GM12878 (cell line): Measurements from ENCODE around the gene HPSE2. TPM values are rescaled to one million over a fixed set of nuclear protein-coding genes. Genes with fewer than 3 reads are reported as not detected.

Experiments
- ATAC-seq: fragments of 200-7000 bp; cut with Tn5 transposase; 3 replicates; pipeline ENCODE4 v1.9.1; 2020; ENCODE audit warnings: mild to moderate bottlenecking, moderate library complexity
- BruUV-seq: library from RNA; stranded (reverse); fragments of 400-500 nt; replicated peaks from 2 replicates; lab custom pipeline; 2021; lab: Mats Ljungman, UMichigan
- CTCF ChIA-PET: fragments of 300-600 bp; sonication (Branson Sonifier 250); formaldehyde crosslinking; extraction: SDS; loops from one replicate; lab custom pipeline; 2021; ENCODE audit warnings: inconsistent platforms; lab: Yijun Ruan, JAX
- POLR2A ChIA-PET: fragments of 350-600 bp; formaldehyde crosslinking; extraction: SDS; loops from one replicate; lab custom pipeline; 2021; ENCODE audit warnings: inconsistent platforms; lab: Charles Lee
- RAD21 ChIA-PET: fragments of 300-600 bp; sonication (Branson Sonifier 250); formaldehyde crosslinking; loops from one replicate; lab custom pipeline; 2023; ENCODE audit warnings: antibody characterized with exemption; ENCODE audit not compliant: unreplicated experiment; lab: Charles Lee
- SMC1A ChIA-PET: fragments of 300-600 bp; sonication (Branson Sonifier 250); formaldehyde crosslinking; loops from one replicate; lab custom pipeline; 2023; ENCODE audit not compliant: unreplicated experiment, uncharacterized antibody; lab: Charles Lee
- DNase-seq: peaks from one replicate; pipeline ENCODE4 v3.0.0-alpha.2; 2011; ENCODE audit warnings: low read depth, low spot score
- FAIRE-seq: peaks from 3 replicates; lab custom pipeline; 2011; peaks lifted over from hg19 to GRCh38; lab: Jason Lieb, UNC
- H2AFZ ChIP-seq: 2 replicates; pipeline ENCODE4 v1.6.0; 2011; ENCODE audit warnings: low read depth, low read length, control low read depth; ENCODE audit not compliant: control insufficient read depth
- H3K27ac ChIP-seq: 2 replicates; pipeline ENCODE4 v1.5.1; 2011; ENCODE audit warnings: control low read depth; ENCODE audit not compliant: control insufficient read depth, insufficient read depth
- H3K27me3 ChIP-seq, 2 experiments: replicated peaks in 1 of 2; 2 replicates each; pipeline versions ENCODE4 v1.6.0 to v1.6.1; 2011; ENCODE audit warnings: low read length in 1 of 2; ENCODE audit not compliant: control insufficient read depth in 2 of 2, insufficient read depth in 2 of 2
- H3K36me3 ChIP-seq, 2 experiments: 2 replicates each; pipeline ENCODE4 v1.5.1; 2011; ENCODE audit warnings: low read length in 1 of 2; ENCODE audit not compliant: control insufficient read depth in 2 of 2, insufficient read depth in 2 of 2
- H3K4me1 ChIP-seq: 2 replicates; pipeline ENCODE4 v1.6.1; 2011; ENCODE audit warnings: mild to moderate bottlenecking, low read length, moderate library complexity, mixed read lengths; ENCODE audit not compliant: control insufficient read depth, insufficient read depth
- H3K4me2 ChIP-seq: 2 replicates; pipeline ENCODE4 v1.6.0; 2011; ENCODE audit warnings: control low read depth; ENCODE audit not compliant: control insufficient read depth, insufficient read depth
- H3K4me3 ChIP-seq: fragments of 200-600 bp; sonication (generic); 2 replicates; pipeline ENCODE4 v1.5.1; 2016
- H3K79me2 ChIP-seq: 2 replicates; pipeline ENCODE4 v1.6.0; 2011; ENCODE audit warnings: low read length; ENCODE audit not compliant: control insufficient read depth, insufficient read depth
- H3K9ac ChIP-seq: 2 replicates; pipeline ENCODE4 v1.8.0; 2011; ENCODE audit warnings: low read length, control low read depth, mixed read lengths; ENCODE audit not compliant: control insufficient read depth, insufficient read depth
- H3K9me3 ChIP-seq: replicated peaks from 3 replicates; pipeline ENCODE4 v1.5.1; 2011; ENCODE audit warnings: mild to moderate bottlenecking, low read length; ENCODE audit not compliant: control insufficient read depth, insufficient read depth
- H4K20me1 ChIP-seq: 2 replicates; pipeline ENCODE4 v1.6.0; 2011; ENCODE audit not compliant: control insufficient read depth, insufficient read depth
- ATF3 ChIP-seq: IDR thresholded peaks from 2 replicates; pipeline ENCODE4 v1.6.1; 2011; ENCODE audit warnings: low read depth, mild to moderate bottlenecking, low read length, moderate library complexity, borderline replicate concordance; ENCODE audit errors: extremely low read depth
- E4F1 ChIP-seq: fragments of 450-650 bp; IDR thresholded peaks from 2 replicates; pipeline ENCODE4 v1.6.1; 2018; ENCODE audit warnings: borderline replicate concordance, mild to moderate bottlenecking; ENCODE audit not compliant: partially characterized antibody
- FOXK2 ChIP-seq: fragments of 450-650 bp; IDR thresholded peaks from 2 replicates; pipeline ENCODE4 v1.6.1; 2017; ENCODE audit warnings: mild to moderate bottlenecking, moderate library complexity
- HSF1 ChIP-seq: fragments of 150-350 bp; IDR thresholded peaks from 2 replicates; pipeline ENCODE4 v1.6.1; 2014; ENCODE audit warnings: mild to moderate bottlenecking, low read depth, low read length
- KDM1A ChIP-seq: fragments of 200-600 bp; sonication (generic); IDR thresholded peaks from 2 replicates; pipeline ENCODE4 v1.6.1; 2016; ENCODE audit warnings: borderline replicate concordance
- NFYB ChIP-seq: IDR thresholded peaks from 2 replicates; pipeline ENCODE4 v1.6.1; 2011; ENCODE audit warnings: low read depth, mild to moderate bottlenecking, low read length, improper control_type of control experiment, moderate library complexity; ENCODE audit not compliant: insufficient read depth
- RCOR1 ChIP-seq: conservative IDR thresholded peaks from 2 replicates; pipeline ENCODE4 v1.6.1; 2012; ENCODE audit warnings: low read depth, low read length, improper control_type of control experiment
- SMARCA5 ChIP-seq: fragments of 450-650 bp; IDR thresholded peaks from 2 replicates; pipeline ENCODE4 v1.6.1; 2017; ENCODE audit warnings: mild to moderate bottlenecking
- TAF1 ChIP-seq: IDR thresholded peaks from 2 replicates; pipeline ENCODE4 v1.6.1; 2011; ENCODE audit warnings: mild to moderate bottlenecking, low read depth, low read length, borderline replicate concordance
- ZBTB40 ChIP-seq: fragments of 450-650 bp; IDR thresholded peaks from 2 replicates; pipeline ENCODE4 v1.6.1; 2016; ENCODE audit warnings: mild to moderate bottlenecking, moderate library complexity, borderline replicate concordance
- ZNF217 ChIP-seq: fragments of 450-650 bp; IDR thresholded peaks from 2 replicates; pipeline ENCODE4 v1.6.1; 2017; ENCODE audit warnings: antibody characterized with exemption, mild to moderate bottlenecking
- ZNF622 ChIP-seq: fragments of 450-650 bp; IDR thresholded peaks from 2 replicates; pipeline ENCODE4 v1.6.1; 2017; ENCODE audit warnings: mild to moderate bottlenecking, inconsistent platforms
- WGBS: methylation state at CpG from one replicate; pipeline ENCODE4 v1.1.6; 2016; ENCODE audit warnings: low lambda C conversion rate; ENCODE audit not compliant: insufficient replicate concordance, insufficient coverage; ENCODE audit errors: missing lambda C conversion rate; 5-methylcytosine and 5-hydroxymethylcytosine counted together
- in situ Hi-C: fragments of 300-500 bp; cut with MboI; formaldehyde crosslinking; loops from 9 replicates; pipeline ENCODE4 v1.14.3; 2018; ENCODE audit warnings: mixed read lengths
- intact Hi-C: fragments of 100-400 bp; cut with micrococcal nuclease; formaldehyde crosslinking; loops from one replicate; pipeline ENCODE4 v1.14.2; 2022; ENCODE audit not compliant: unreplicated experiment
- polyA plus RNA-seq, 11 experiments: library from polyadenylated mRNA; depleted of rRNA in 4 of 11; unstranded in 6 of 11; stranded (reverse) in 5 of 11; fragments of >200 nt; fragmentation: Nextera tagmentation in 4 of 11; fragmentation: Illumina TruSeq in 1 of 11; extraction: Ambion mirVana in 4 of 11; extraction: Trizol in 1 of 11; gene quantifications; 1 replicate in 1 of 11; 2 replicates in 10 of 11; pipeline versions ENCODE4 v1.2.1 to v1.2.3, GENCODE V29; 2011 to 2016; ENCODE audit warnings: inconsistent platforms in 2 of 11, missing spikeins in 2 of 11, low read depth in 1 of 11
- total RNA-seq, 4 experiments: library from RNA; depleted of rRNA in 3 of 4; stranded (reverse); fragments of >200 nt in 3 of 4; fragmentation: Illumina TruSeq in 1 of 4; extraction: Trizol in 1 of 4; gene quantifications; 2 replicates each; pipeline versions ENCODE4 v1.2.1 to v1.2.3, GENCODE V29; 2013 to 2021

The HPSE2 gene
- total and polyA plus RNA-seq, 10 of the 15 experiments (the other 5 are each of a cell fraction or from before 2014, with no cell fraction given): 0.06 TPM; not detected in 9

- BruUV-seq: no TSS peak
- H3K9me3 ChIP-seq: no peaks in the 10 kb centered on the region
- no peak overlapping the region for H2AFZ ChIP-seq
- no peak overlapping the region for H3K4me2 ChIP-seq
- ChIA-PET CTCF (interaction anchor here (0.6 to 3.0 kb wide), 13 partner anchors 10 to 822 kb away, joined by 3 to 22 read pairs (median 7); partner anchors contain the start of gene HPS1), RAD21 (interaction anchor here (1.0 to 1.4 kb wide), 3 partner anchors 16 to 510 kb away, joined by 3 to 6 read pairs (median 5); no protein-coding TSS in a partner anchor), POLR2A (no interaction called here), SMC1A (interaction anchor here (1.5 kb wide), 2 partner anchors 17 to 33 kb away, joined by 3 to 5 read pairs; no protein-coding TSS in a partner anchor)
- in situ Hi-C loops (no loop called here), intact Hi-C loops (no loop called here)
- ATAC-seq (no peak), DNase-seq (no peak), FAIRE-seq (no peak)
- H3K4me1 ChIP-seq: peaks cover 5% of the 10 kb centered on the region
- H3K9ac ChIP-seq: no peak overlapping the region
- 97% methylated on average over 22 of the region's 23 CpGs for WGBS
- no peak overlapping the region for H3K27ac ChIP-seq
- TF ChIP-seq NFYB: no peak
- TF ChIP-seq RCOR1: no peak
- no peak for TF ChIP-seq ATF3
- TF ChIP-seq TAF1: no peak
- TF ChIP-seq FOXK2: no peak
- no peak for TF ChIP-seq ZNF622
- no peak for TF ChIP-seq SMARCA5
- TF ChIP-seq HSF1: no peak
- no peak for TF ChIP-seq E4F1
- TF ChIP-seq KDM1A: no peak
- no peak for TF ChIP-seq ZBTB40
- TF ChIP-seq ZNF217: no peak
- H3K4me3 ChIP-seq: no peak overlapping the region
- H3K36me3 ChIP-seq: peaks cover 11 to 16% of the 10 kb centered on the region in 2 experiments; a peak in 3 of 4 replicates
- no peaks in the 10 kb centered on the region for H3K79me2 ChIP-seq
- H4K20me1 ChIP-seq: no peaks in the 10 kb centered on the region
- no peaks in the 10 kb centered on the region for H3K27me3 ChIP-seq
These were observed 811.1 kb downstream of the HPSE2 start for GRCh38 chr10:98424295-98425254.
